ENCODE results near the gene GVQW3. TPM values are rescaled to one million over a fixed set of nuclear protein-coding genes. Genes with fewer than 3 reads are reported as not detected.

The GVQW3 gene
- total and polyA plus RNA-seq, 2 of the 8 experiments (the other 6 are each of a cell fraction or from before 2014, with no cell fraction given), result 5.5 to 8.1 TPM

DNA sequence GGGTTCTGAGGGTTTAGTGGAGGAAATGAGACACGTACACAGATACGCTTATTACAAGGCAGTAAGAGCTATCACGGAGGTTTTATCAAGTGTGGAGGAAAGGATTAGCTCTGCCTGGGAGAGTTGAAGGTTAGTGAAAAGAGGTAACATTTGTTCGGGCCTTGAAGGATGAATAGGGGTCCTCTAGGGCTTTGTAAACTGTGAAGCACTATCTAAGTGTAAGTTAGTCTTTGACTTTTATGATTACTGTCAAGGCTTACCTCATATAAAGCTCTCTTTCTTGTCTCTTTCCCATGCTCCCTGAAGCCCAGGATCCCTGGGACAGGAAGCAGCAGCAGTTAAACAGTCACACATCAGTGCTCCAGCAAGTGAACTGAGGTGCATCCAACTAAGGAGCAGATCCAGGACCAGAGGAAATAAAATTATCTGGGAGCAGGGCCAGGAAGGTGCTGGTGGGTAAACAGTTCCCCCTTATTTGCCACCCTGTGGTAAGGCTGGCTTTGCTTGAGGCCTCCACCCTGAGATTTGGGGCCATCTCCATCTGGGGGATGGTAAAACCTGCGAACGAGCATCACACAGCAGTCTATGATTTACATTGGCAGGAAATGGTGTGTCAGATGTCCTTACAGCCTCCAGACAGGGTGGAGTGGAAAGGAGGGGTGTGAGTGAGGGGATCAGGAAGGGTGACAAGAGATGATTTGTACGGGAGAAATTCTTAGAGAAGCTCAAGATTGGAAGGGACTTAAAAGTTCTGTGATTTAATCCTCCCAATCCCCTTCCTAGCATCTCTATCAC lies 27.2 kb downstream of the GVQW3 start:
- Histone ChIP-seq H3K27me3 (replicated peaks in 1 of 4; ENCODE audit: control insufficient read depth in 3 of 4, extremely low read depth in 1 of 4, insufficient read depth in 3 of 4, low read length in 3 of 4) (no peaks in the 10 kb centered on the region; a peak in 1 of 7 replicates), H4K8ac (ENCODE audit: extremely low read depth, insufficient read depth, low read length) (no peak overlapping the region), H4K5ac (ENCODE audit: insufficient read length, low read depth, low read length) (no peak overlapping the region), H3K14ac (ENCODE audit: insufficient read length) (no peak overlapping the region), H3K79me2 (ENCODE audit: control insufficient read depth in 1 of 2, insufficient read depth in 2 of 2, low read length in 2 of 2) (no peaks in the 10 kb centered on the region), H3K79me1 (ENCODE audit: low read depth, low read length) (no peaks in the 10 kb centered on the region), H3K27ac (ENCODE audit: low read depth, low read length) (no peak overlapping the region), H2BK12ac (ENCODE audit: low read depth, low read length) (0 out of 2 replicates have a peak overlapping the region, but pooled peaks have one; percentile 28), H2AFZ (ENCODE audit: low read length) (no peak overlapping the region), H2BK5ac (ENCODE audit: low read depth, low read length) (no peak overlapping the region), H2BK15ac (ENCODE audit: low read length) (no peak overlapping the region), H2BK120ac (replicated peaks; ENCODE audit: low read depth, low read length) (no peak overlapping the region), H2BK20ac (ENCODE audit: low read length) (no peak overlapping the region), H3K9me3 (ENCODE audit: insufficient read depth in 2 of 2, low read depth in 1 of 2, low read length in 1 of 2) (no peaks in the 10 kb centered on the region), H3K9ac (replicated peaks in 1 of 4; ENCODE audit: extremely low read depth in 1 of 4, low read depth in 3 of 4, low read length in 3 of 4) (no peak overlapping the region), H3K36me3 (ENCODE audit: control insufficient read depth in 2 of 4, insufficient read depth in 4 of 4, low read length in 3 of 4) (no peaks in the 10 kb centered on the region), H3K56ac (replicated peaks; ENCODE audit: insufficient read length, low read depth, low read length) (no peak overlapping the region), H3K4me1 (replicated peaks in 1 of 4; ENCODE audit: control insufficient read depth in 3 of 4, insufficient read depth in 4 of 4, low read length in 3 of 4) (no peaks in the 10 kb centered on the region), H4K91ac (replicated peaks; ENCODE audit: insufficient read length, low read length) (no peak overlapping the region), H3K23ac (ENCODE audit: insufficient read length) (no peak overlapping the region), H3K18ac (ENCODE audit: extremely low read depth, low read length) (no peak overlapping the region), H2AK5ac (ENCODE audit: low read depth, low read length) (no peak overlapping the region), H3K4me2 (ENCODE audit: insufficient read depth in 1 of 2, low read depth in 2 of 2, low read length in 2 of 2) (no peak overlapping the region), H4K20me1 (replicated peaks in 1 of 2; ENCODE audit: control insufficient read depth in 1 of 2, insufficient read depth in 2 of 2, low read length in 2 of 2) (no peaks in the 10 kb centered on the region), H3K4me3 (ENCODE audit: extremely low read depth in 1 of 4, insufficient read depth in 2 of 4, low read depth in 3 of 4, low read length in 4 of 4) (no peak overlapping the region), H3K23me2 (ENCODE audit: low read depth, low read length) (no peaks in the 10 kb centered on the region), H3K4ac (replicated peaks; ENCODE audit: insufficient read length, low read depth, low read length) (no peak overlapping the region)
- ChIA-PET CTCF (ENCODE audit: partially characterized antibody) (interaction anchor here (0.7 to 4.6 kb wide), 8 partner anchors 10 to 104 kb away, joined by 3 to 29 read pairs (median 4); no protein-coding TSS in a partner anchor), POLR2A (ENCODE audit: partially characterized antibody) (interaction anchor here (0.8 kb wide), 1 partner anchor 15 kb away, joined by 3 read pairs; no protein-coding TSS in a partner anchor)
- no peak for DNase-seq (ENCODE audit: low read depth in 1 of 2, low spot score in 2 of 2)
- WGBS, 2 experiments (ENCODE audit: extremely low coverage in 1 of 2, insufficient coverage in 1 of 2, insufficient read length in 1 of 2, insufficient replicate concordance in 2 of 2, low coverage in 1 of 2, low lambda C conversion rate in 2 of 2, missing lambda C conversion rate in 1 of 2), result 86% methylated on average over 7 of the region's 7 CpGs; no CpG with 5 or more reads in 1 of the 2 experiments
- no peak for FAIRE-seq
- TF ChIP-seq CTBP2 (IDR thresholded peaks at IDR 0.05; ENCODE audit: borderline replicate concordance, insufficient read depth, insufficient read length, low read length) (no peak), BCL11A (IDR thresholded peaks at IDR 0.05; ENCODE audit: low read depth in 2 of 2, low read length in 2 of 2) (no peak), TBP (IDR thresholded peaks at IDR 0.05; ENCODE audit: low read depth, low read length) (no peak), PHF8 (conservative IDR thresholded peaks at IDR 0.05; ENCODE audit: low read depth, low read length) (no peak), SP4 (IDR thresholded peaks at IDR 0.05; ENCODE audit: low read length) (no peak), TAF7 (optimal IDR thresholded peaks at IDR 0.05; ENCODE audit: borderline replicate concordance, low read depth, low read length) (no peak), RNF2 (IDR thresholded peaks at IDR 0.05; ENCODE audit: borderline replicate concordance, low read depth, low read length, missing control alignments, poor library complexity, severe bottlenecking) (no peak), CHD2 (IDR thresholded peaks at IDR 0.05; ENCODE audit: low read length) (no peak), CEBPB (IDR thresholded peaks at IDR 0.05; ENCODE audit: low read depth, low read length) (no peak), RBBP5 (IDR thresholded peaks at IDR 0.05; ENCODE audit: borderline replicate concordance, low read depth, low read length) (no peak), SAP30 (IDR thresholded peaks at IDR 0.05; ENCODE audit: insufficient read depth, insufficient replicate concordance, low read length) (no peak)
- TF ChIP-seq, protein P1, sequence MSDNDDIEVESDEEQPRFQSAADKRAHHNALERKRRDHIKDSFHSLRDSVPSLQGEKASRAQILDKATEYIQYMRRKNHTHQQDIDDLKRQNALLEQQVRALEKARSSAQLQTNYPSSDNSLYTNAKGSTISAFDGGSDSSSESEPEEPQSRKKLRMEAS (IDR thresholded peaks at IDR 0.05), result no peak

Measured in H1 (cell line).